ENCODE measurements around the gene CABP1.

Gene CABP1

GRCh38 chr12:120640861-120641833, 721 bp downstream of the CABP1 start:
- DNase-seq (ENCODE audit: low read depth): peak; percentile 40
- TF ChIP-seq CTCF (conservative IDR thresholded peaks at IDR 0.05; ENCODE audit: control insufficient read depth, insufficient read depth, low read depth, low read length): no peak
- no peak overlapping the region for H3K4me3 ChIP-seq (ENCODE audit: control insufficient read depth, low read depth, low read length)

- TF ChIP-seq CTCF (conservative IDR thresholded peaks at IDR 0.05; ENCODE audit: control insufficient read depth, insufficient read depth, low read depth, low read length): no peak
- no peak for DNase-seq (ENCODE audit: low read depth)
- no peak overlapping the region for H3K4me3 ChIP-seq (ENCODE audit: control insufficient read depth, low read depth, low read length)
These were observed 1.7 kb downstream of the CABP1 start for GRCh38 chr12:120642121-120642520.

- DNase-seq (ENCODE audit: low read depth): peak; percentile 14
- H3K4me3 ChIP-seq (ENCODE audit: control insufficient read depth, low read depth, low read length): no peak overlapping the region
- TF ChIP-seq CTCF (conservative IDR thresholded peaks at IDR 0.05; ENCODE audit: control insufficient read depth, insufficient read depth, low read depth, low read length): no peak
These were observed 2.4 kb downstream of the CABP1 start for GRCh38 chr12:120642826-120643225.

GRCh38 chr12:120643574-120643973, 3.1 kb downstream of the CABP1 start:
- TF ChIP-seq CTCF (conservative IDR thresholded peaks at IDR 0.05; ENCODE audit: control insufficient read depth, insufficient read depth, low read depth, low read length): no peak
- H3K4me3 ChIP-seq (ENCODE audit: control insufficient read depth, low read depth, low read length): no peak overlapping the region
- DNase-seq (ENCODE audit: low read depth): no peak

- H3K4me3 ChIP-seq (ENCODE audit: control insufficient read depth, low read depth, low read length): no peak overlapping the region
- TF ChIP-seq CTCF (conservative IDR thresholded peaks at IDR 0.05; ENCODE audit: control insufficient read depth, insufficient read depth, low read depth, low read length): no peak
These were observed 5.6 kb downstream of the CABP1 start for GRCh38 chr12:120646044-120646443.

GRCh38 chr12:120647375-120647755, 6.9 kb downstream of the CABP1 start:
- H3K4me3 ChIP-seq (ENCODE audit: control insufficient read depth, low read depth, low read length): no peak overlapping the region
- no peak for TF ChIP-seq CTCF (conservative IDR thresholded peaks at IDR 0.05; ENCODE audit: control insufficient read depth, insufficient read depth, low read depth, low read length)
- no peak for DNase-seq (ENCODE audit: low read depth)

More at GRCh38 chr12:120646044-120646443, 5.6 kb downstream of the CABP1 start:
- no peak for DNase-seq (ENCODE audit: low read depth)
